ENCODE results near the gene PVRIG. TPM values are rescaled to one million over a fixed set of nuclear protein-coding genes. Genes with fewer than 3 reads are reported as not detected.
"Not testable (repeated sequence)": the region's sequence is repeated elsewhere in the genome, so short reads cannot be mapped to it uniquely, and the experiment has no call there.

PVRIG gene
- total and polyA plus RNA-seq, 4 donors, result 0.41 to 1.6 (median 0.67) TPM

DNA sequence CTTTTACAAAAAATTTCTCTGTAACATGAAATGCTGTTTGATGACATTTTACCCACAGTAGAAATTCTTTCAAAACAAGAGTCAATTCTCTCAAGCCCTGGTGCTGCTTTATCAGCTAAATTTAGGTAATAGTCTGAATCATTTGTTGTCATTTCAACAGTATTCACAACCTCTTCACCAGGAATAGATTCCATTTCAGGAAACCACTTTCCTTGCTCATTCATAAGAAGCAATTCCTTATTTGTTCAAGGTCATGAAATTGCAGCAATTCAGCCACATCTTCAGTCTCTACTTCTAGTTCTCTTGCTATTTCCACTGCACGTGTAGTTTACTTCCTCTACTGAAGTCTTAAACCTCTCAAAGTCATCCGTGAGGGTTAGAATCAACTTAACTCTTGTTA lies 28.0 kb upstream of the PVRIG start:
- Histone ChIP-seq H3K27ac (ENCODE audit: low read depth in 1 of 2, low read length in 1 of 2) (no peak overlapping the region), H3K9ac (ENCODE audit: insufficient read depth in 1 of 2, low read length in 2 of 2) (no peak overlapping the region), H3K27me3 (ENCODE audit: control insufficient read depth in 3 of 3, insufficient read depth in 3 of 3, low read length in 2 of 3) (no peaks in the 10 kb centered on the region), H3K4me1 (ENCODE audit: control insufficient read depth in 5 of 5, insufficient read depth in 5 of 5, low read length in 5 of 5) (no peaks in the 10 kb centered on the region), H3K36me3 (ENCODE audit: control insufficient read depth in 4 of 4, insufficient read depth in 4 of 4, low read length in 4 of 4) (no peaks in the 10 kb centered on the region), H3K4me3 (no peak overlapping the region), H3K9me3 (ENCODE audit: control insufficient read depth in 4 of 4, insufficient read depth in 3 of 4, low read length in 3 of 4) (no peaks in the 10 kb centered on the region)
- ATAC-seq (ENCODE audit: insufficient read depth, low FRiP score) (no peak), DNase-seq (no peak)
- 15 to 27% methylated on average over 2 of the region's 2 CpGs for WGBS, 2 donors
- TF ChIP-seq, protein P1, sequence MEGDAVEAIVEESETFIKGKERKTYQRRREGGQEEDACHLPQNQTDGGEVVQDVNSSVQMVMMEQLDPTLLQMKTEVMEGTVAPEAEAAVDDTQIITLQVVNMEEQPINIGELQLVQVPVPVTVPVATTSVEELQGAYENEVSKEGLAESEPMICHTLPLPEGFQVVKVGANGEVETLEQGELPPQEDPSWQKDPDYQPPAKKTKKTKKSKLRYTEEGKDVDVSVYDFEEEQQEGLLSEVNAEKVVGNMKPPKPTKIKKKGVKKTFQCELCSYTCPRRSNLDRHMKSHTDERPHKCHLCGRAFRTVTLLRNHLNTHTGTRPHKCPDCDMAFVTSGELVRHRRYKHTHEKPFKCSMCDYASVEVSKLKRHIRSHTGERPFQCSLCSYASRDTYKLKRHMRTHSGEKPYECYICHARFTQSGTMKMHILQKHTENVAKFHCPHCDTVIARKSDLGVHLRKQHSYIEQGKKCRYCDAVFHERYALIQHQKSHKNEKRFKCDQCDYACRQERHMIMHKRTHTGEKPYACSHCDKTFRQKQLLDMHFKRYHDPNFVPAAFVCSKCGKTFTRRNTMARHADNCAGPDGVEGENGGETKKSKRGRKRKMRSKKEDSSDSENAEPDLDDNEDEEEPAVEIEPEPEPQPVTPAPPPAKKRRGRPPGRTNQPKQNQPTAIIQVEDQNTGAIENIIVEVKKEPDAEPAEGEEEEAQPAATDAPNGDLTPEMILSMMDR (IDR thresholded peaks at IDR 0.05; ENCODE audit: control extremely low read depth, extremely low read depth), result no peak

DNA sequence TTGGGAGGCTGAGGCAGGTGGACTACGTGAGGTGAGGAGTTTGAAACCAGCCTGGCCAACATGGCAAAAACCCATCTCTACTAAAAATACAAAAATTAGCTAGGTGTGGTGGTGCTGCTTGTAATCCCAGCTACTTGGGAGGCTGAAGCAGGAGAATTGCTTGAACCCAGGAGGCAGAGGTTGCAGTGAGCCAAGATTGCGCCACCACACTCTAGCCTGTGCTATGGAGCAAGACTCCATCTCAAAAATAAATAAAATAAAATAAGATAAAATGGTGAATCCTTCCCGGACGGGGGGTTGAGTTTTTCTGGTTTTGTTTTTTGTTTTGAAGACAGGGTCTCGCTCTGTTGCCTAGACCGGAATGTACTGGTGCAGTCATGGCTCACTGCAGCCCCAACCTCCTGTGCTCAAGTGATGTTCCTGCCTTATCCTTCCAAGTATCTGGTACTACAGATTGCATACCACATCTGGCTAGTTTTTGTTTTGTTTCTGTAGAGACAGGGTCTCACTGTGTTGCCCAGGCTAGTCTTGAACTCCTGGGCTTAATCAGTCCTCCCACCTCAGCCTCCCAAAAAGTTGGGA lies 27.4 kb upstream of the PVRIG start:
- H3K4me1 ChIP-seq (ENCODE audit: control insufficient read depth in 5 of 5, insufficient read depth in 5 of 5, low read length in 5 of 5); H3K9ac ChIP-seq (ENCODE audit: insufficient read depth in 1 of 2, low read length in 2 of 2); H3K27ac ChIP-seq (ENCODE audit: low read depth in 1 of 2, low read length in 1 of 2); H3K9me3 ChIP-seq (ENCODE audit: control insufficient read depth in 4 of 4, insufficient read depth in 3 of 4, low read length in 3 of 4); H3K4me3 ChIP-seq; ATAC-seq (ENCODE audit: insufficient read depth, low FRiP score); H3K27me3 ChIP-seq (ENCODE audit: control insufficient read depth in 3 of 3, insufficient read depth in 3 of 3, low read length in 2 of 3); H3K36me3 ChIP-seq (ENCODE audit: control insufficient read depth in 4 of 4, insufficient read depth in 4 of 4, low read length in 4 of 4); DNase-seq: not testable (repeated sequence)
- 93 to 96% methylated on average over 6 of the region's 6 CpGs for WGBS, 2 donors

DNA sequence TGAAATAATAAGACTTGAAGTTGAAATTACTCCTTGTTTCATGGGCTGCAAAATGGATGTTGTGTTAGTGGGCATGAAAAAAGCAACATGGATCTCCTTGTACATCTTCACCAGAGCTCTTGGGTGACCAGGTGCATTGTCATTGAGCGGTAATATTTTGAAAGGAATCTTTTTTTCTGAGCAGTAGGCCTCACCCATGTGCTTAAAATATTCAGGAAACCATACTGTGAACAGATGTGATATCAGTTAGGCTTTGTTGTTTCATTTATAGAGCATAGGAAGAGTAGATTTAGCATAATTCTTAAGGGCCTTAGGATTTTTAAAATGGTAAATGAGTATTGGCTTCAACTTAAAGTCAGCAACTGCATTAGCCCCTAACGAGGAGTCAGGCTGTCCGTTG lies 26.8 kb upstream of the PVRIG start:
- WGBS, 2 donors, result 83 to 92% methylated on average over 3 of the region's 3 CpGs
- H3K27ac ChIP-seq (ENCODE audit: low read depth in 1 of 2, low read length in 1 of 2), result no peak overlapping the region
- no peaks in the 10 kb centered on the region for H3K27me3 ChIP-seq (ENCODE audit: control insufficient read depth in 3 of 3, insufficient read depth in 3 of 3, low read length in 2 of 3)
- TF ChIP-seq, protein P1 (IDR thresholded peaks at IDR 0.05; ENCODE audit: control extremely low read depth, extremely low read depth), result no peak
- ATAC-seq (ENCODE audit: insufficient read depth, low FRiP score) (no peak), DNase-seq (no peak)
- no peak overlapping the region for H3K9ac ChIP-seq (ENCODE audit: insufficient read depth in 1 of 2, low read length in 2 of 2)
- H3K36me3 ChIP-seq (ENCODE audit: control insufficient read depth in 4 of 4, insufficient read depth in 4 of 4, low read length in 4 of 4), result no peaks in the 10 kb centered on the region
- H3K4me3 ChIP-seq, result no peak overlapping the region
- H3K4me1 ChIP-seq (ENCODE audit: control insufficient read depth in 5 of 5, insufficient read depth in 5 of 5, low read length in 5 of 5), result no peaks in the 10 kb centered on the region
- no peaks in the 10 kb centered on the region for H3K9me3 ChIP-seq (ENCODE audit: control insufficient read depth in 4 of 4, insufficient read depth in 3 of 4, low read length in 3 of 4)

DNA sequence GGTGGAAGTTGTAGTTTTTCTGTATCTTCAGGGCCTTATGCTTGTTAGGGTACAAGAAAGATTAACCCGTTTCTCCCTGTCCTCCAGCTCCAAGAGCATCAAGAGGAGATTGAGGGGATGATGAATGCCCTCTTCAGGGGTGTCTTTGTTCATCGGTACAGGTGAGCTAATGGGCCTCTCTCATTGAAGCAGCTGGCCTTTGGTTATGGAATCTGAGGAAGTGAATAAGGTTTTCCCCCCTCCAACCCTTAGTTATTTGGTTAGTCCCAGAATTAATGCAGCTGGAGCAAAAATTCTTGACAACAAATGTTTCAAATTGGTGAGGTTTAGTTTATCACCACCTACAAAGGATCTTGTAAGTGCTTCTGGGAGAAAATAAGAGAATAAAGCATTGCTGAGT lies 24.5 kb upstream of the PVRIG start:
- no peak overlapping the region for H3K9ac ChIP-seq (ENCODE audit: insufficient read depth in 1 of 2, low read length in 2 of 2)
- no peaks in the 10 kb centered on the region for H3K4me1 ChIP-seq (ENCODE audit: control insufficient read depth in 5 of 5, insufficient read depth in 5 of 5, low read length in 5 of 5)
- no peaks in the 10 kb centered on the region for H3K27me3 ChIP-seq (ENCODE audit: control insufficient read depth in 3 of 3, insufficient read depth in 3 of 3, low read length in 2 of 3)
- ATAC-seq (ENCODE audit: insufficient read depth, low FRiP score), result no peak
- H3K36me3 ChIP-seq (ENCODE audit: control insufficient read depth in 4 of 4, insufficient read depth in 4 of 4, low read length in 4 of 4), result no peaks in the 10 kb centered on the region
- TF ChIP-seq, protein P1 (IDR thresholded peaks at IDR 0.05; ENCODE audit: control extremely low read depth, extremely low read depth), result no peak
- no peak overlapping the region for H3K4me3 ChIP-seq
- DNase-seq, result no peak
- WGBS, 2 donors, result 71 to 78% methylated on average over 2 of the region's 2 CpGs
- no peaks in the 10 kb centered on the region for H3K9me3 ChIP-seq (ENCODE audit: control insufficient read depth in 4 of 4, insufficient read depth in 3 of 4, low read length in 3 of 4)
- no peak overlapping the region for H3K27ac ChIP-seq (ENCODE audit: low read depth in 1 of 2, low read length in 1 of 2)

DNA sequence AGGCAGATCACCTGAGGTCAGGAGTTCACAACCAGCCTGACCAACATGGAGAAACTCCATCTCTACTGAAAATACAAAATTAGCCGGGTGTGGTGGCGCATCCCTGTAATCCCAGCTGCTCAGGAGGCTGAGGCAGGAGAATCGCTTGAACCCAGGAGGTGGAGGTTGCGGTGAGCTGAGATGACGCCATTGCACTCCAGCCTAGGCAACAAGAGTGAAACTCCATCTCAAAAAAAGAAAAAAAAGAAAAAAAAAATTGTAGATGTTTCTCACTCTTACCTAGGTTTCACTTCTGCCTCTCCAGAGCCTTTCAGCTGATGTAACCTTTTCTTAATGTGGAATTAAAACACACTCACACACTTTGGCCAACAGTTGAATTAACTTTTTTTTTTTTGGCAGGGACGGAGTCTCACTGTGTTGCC lies 23.8 kb upstream of the PVRIG start:
- WGBS, 2 donors, result 96% methylated on average over 6 of the region's 6 CpGs
- not testable (repeated sequence) for H3K9ac ChIP-seq (ENCODE audit: insufficient read depth in 1 of 2, low read length in 2 of 2); ATAC-seq (ENCODE audit: insufficient read depth, low FRiP score); H3K27ac ChIP-seq (ENCODE audit: low read depth in 1 of 2, low read length in 1 of 2); H3K9me3 ChIP-seq (ENCODE audit: control insufficient read depth in 4 of 4, insufficient read depth in 3 of 4, low read length in 3 of 4); DNase-seq; H3K27me3 ChIP-seq (ENCODE audit: control insufficient read depth in 3 of 3, insufficient read depth in 3 of 3, low read length in 2 of 3); H3K4me1 ChIP-seq (ENCODE audit: control insufficient read depth in 5 of 5, insufficient read depth in 5 of 5, low read length in 5 of 5); H3K4me3 ChIP-seq; H3K36me3 ChIP-seq (ENCODE audit: control insufficient read depth in 4 of 4, insufficient read depth in 4 of 4, low read length in 4 of 4)
